Measurements from ENCODE around the gene ALKBH6. TPM values are rescaled to one million over a fixed set of nuclear protein-coding genes. Genes with fewer than 3 reads are reported as not detected.

ALKBH6 gene
- total RNA-seq, 4 donors from 2014 or later, result 25.3 to 46.0 (median 33.9) TPM

DNA sequence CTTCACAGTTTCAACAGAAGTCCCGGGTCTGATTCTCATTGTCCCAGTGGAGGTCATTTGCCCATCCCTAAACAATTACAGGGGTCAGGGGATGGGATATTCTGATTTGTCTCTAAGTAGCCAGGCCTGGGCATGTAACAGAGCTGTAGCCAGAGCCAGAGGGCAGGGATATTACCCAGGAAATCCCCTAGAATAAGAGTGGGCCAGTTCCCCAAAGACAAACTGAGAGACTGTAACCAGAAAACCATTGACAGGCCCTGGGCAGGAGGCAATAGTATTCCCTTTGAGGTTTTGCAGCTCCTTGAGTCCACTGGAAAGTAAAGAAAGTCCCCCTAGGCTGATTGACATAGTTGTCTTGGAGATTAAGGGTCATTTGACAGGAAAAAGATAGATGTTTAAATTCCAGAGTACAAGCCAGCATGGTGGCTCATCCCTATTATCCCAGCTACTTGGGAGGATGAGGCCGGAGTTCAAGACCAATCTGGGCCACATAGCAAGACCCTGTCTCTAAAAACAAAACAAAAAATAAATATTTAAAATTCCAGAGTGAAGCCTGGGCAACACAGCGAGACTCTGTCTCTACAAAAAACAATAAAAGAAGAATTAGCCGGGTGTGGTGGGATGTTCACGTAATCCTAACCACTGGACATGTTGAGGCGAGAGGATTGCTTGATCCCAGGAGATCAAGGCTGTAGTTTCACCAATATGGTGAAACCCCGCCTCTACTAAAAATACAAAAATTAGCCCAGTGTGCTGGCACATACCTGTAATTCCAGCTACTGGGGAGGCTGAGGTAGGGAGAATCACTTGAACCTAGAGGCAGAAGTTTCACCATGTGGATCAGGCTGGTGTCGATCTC lies 20.9 kb downstream of the ALKBH6 start:
- Histone ChIP-seq H3K27me3 (peaks cover 0 to 4% of the 10 kb centered on the region in 2 donors), H3K4me1 (peaks cover 0 to 33% (median 23%) of the 10 kb centered on the region in 4 donors), H3K36me3 (peaks cover 0 to 12% (median 0%) of the 10 kb centered on the region in 3 donors), H3K9me3 (no peaks in the 10 kb centered on the region), H3K4me3 (no peak overlapping the region), H3K27ac (no peak overlapping the region)
- no peak for DNase-seq (ENCODE audit: low spot score in 2 of 2)
- TF ChIP-seq EP300 (IDR thresholded peaks at IDR 0.05) (no peak), POLR2A (IDR thresholded peaks at IDR 0.05) (no peak)
- TF ChIP-seq, protein P1, sequence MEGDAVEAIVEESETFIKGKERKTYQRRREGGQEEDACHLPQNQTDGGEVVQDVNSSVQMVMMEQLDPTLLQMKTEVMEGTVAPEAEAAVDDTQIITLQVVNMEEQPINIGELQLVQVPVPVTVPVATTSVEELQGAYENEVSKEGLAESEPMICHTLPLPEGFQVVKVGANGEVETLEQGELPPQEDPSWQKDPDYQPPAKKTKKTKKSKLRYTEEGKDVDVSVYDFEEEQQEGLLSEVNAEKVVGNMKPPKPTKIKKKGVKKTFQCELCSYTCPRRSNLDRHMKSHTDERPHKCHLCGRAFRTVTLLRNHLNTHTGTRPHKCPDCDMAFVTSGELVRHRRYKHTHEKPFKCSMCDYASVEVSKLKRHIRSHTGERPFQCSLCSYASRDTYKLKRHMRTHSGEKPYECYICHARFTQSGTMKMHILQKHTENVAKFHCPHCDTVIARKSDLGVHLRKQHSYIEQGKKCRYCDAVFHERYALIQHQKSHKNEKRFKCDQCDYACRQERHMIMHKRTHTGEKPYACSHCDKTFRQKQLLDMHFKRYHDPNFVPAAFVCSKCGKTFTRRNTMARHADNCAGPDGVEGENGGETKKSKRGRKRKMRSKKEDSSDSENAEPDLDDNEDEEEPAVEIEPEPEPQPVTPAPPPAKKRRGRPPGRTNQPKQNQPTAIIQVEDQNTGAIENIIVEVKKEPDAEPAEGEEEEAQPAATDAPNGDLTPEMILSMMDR (IDR thresholded peaks at IDR 0.05), result no peak
- 78 to 84% methylated on average over 7 to 8 of the region's 8 CpGs for WGBS, 2 donors

DNA sequence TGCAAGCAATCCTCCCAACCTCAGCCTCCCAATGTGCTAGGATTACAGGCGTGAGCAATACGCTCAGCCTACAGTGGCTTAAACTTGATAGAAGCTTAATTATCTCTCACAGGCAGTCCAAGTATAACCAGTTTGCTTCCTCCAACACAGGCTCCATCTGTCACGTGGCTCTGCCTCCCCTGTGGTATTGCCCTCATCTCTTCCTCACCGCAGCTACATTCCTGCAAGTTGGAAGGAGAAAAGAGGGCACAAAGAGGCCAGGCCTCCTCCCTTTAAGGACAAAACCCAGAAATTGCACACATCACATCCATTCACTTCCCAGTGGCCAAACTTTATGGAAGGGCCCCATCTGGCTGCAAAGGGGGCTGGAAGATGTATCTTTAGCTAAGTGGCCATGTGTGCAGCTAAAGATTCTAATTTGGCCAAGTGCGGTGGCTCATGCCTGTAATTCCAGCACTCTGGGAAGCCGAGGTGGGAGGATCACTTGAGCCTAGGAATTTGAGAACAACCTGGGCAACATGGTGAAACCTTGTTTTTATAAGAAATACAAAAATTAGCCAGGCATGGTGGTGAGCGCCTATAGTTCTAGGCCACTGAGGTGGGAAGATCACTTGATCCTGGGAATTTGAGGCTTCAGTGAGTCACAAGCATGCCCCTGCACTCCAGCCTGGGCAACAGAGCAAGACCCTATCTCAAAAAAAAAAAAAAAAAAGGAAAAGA lies 22.1 kb downstream of the ALKBH6 start:
- Histone ChIP-seq H3K27ac (no peak overlapping the region), H3K4me1 (peaks cover 0 to 31% (median 22%) of the 10 kb centered on the region in 4 donors), H3K36me3 (no peaks in the 10 kb centered on the region), H3K27me3 (peaks cover 0 to 16% of the 10 kb centered on the region in 2 donors), H3K4me3 (no peak overlapping the region), H3K9me3 (no peaks in the 10 kb centered on the region)
- DNase-seq (ENCODE audit: low spot score in 2 of 2), result no peak
- TF ChIP-seq, protein P1 (IDR thresholded peaks at IDR 0.05), result no peak
- TF ChIP-seq EP300 (IDR thresholded peaks at IDR 0.05) (no peak), POLR2A (IDR thresholded peaks at IDR 0.05) (no peak)
- 73 to 85% methylated on average over 7 of the region's 7 CpGs for WGBS, 2 donors

DNA sequence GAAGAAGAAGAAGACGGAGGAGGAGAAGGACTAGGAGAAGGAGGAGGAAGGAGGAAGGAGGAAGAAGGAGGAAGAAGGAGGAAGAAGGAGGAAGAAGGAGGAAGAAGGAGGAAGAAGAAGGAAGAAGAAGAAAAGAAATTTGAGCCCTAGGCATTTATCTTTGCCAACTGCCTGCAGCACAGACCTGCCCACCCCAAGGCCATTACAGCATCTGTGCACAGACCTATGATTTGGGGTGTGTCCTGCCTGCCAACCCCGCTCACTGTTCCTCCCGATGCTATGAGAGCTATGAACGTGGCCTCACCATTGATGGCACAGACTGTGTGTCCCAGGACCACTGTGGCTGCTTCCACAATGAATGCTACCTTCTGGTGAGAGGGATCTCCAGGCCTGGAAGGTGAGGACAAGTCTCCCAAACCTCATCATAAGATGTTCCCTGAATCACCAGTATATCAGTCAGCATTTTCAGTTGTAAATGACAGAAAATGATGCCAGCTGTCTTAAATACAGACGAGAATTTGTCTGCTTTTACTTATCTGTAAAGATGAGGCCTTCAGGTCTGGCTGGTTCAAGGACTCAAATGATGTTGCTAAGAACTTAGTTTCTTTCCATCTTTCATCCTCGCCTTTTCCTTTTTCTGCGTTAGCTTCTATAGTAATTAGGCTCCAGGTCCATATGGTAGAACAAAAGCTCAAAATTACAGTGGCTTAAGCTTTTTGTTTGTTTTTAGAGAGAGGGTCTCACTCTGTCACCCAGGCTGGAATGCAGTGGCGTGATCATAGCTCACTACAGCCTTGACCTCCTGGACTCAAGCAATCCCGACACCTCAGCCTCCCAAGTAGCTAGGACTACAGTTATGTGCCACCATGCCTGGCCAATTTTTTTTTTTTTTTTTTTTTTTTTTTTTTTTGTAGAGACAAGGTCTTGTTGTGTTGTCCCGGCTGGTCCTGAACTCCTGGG lies 23.0 kb downstream of the ALKBH6 start:
- DNase-seq (ENCODE audit: low spot score in 2 of 2), result no peak
- Histone ChIP-seq H3K36me3 (no peaks in the 10 kb centered on the region), H3K4me1 (peaks cover 0 to 28% (median 16%) of the 10 kb centered on the region in 4 donors), H3K27me3 (peaks cover 0 to 25% of the 10 kb centered on the region in 2 donors), H3K27ac (no peak overlapping the region), H3K9me3 (no peaks in the 10 kb centered on the region), H3K4me3 (no peak overlapping the region)
- TF ChIP-seq, protein P1 (IDR thresholded peaks at IDR 0.05), result no peak
- TF ChIP-seq POLR2A (IDR thresholded peaks at IDR 0.05) (no peak), EP300 (IDR thresholded peaks at IDR 0.05) (no peak)
- WGBS, 2 donors, result 79 to 80% methylated on average over 10 of the region's 10 CpGs

DNA sequence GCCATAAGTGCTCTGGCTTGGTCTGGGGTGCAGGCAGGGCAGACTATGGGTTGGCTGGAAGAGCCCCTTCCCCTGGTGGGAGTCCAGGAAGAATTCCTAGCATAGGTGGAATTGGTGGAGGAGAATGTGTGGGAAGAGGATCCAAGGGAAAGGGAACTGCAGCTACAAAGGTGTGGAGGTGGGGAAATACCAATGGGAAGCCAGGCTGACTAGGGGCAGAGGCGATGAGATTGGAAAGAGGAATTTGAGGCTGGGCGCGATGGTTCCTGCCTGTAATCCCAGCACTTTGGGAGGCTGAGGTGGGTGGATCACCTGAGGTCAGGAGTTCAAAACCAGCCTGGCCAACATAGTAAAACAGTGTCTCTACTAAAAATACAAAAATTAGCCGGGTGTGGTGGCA lies 23.9 kb downstream of the ALKBH6 start:
- Histone ChIP-seq H3K4me3 (no peak overlapping the region), H3K4me1 (peaks cover 0 to 21% (median 11%) of the 10 kb centered on the region in 4 donors), H3K36me3 (no peaks in the 10 kb centered on the region), H3K9me3 (no peaks in the 10 kb centered on the region), H3K27ac (no peak overlapping the region), H3K27me3 (peaks cover 0 to 34% of the 10 kb centered on the region in 2 donors)
- DNase-seq (ENCODE audit: low spot score in 2 of 2), result no peak
- WGBS, 2 donors, result 88 to 91% methylated on average over 4 of the region's 4 CpGs
- TF ChIP-seq, protein P1 (IDR thresholded peaks at IDR 0.05), result no peak
- TF ChIP-seq POLR2A (IDR thresholded peaks at IDR 0.05), result no peak
- no peak for TF ChIP-seq EP300 (IDR thresholded peaks at IDR 0.05)

Data from tibial nerve (tissue), 4 donors.